Epithelial cell of esophagus (primary cell): ENCODE measurements around the gene SLC12A9.

Experiments
- DNase-seq: peaks from one replicate; pipeline ENCODE4 v3.0.0; 2010; ENCODE audit warnings: low read depth
- H3K4me3 ChIP-seq: 2 replicates; pipeline ENCODE4 v1.5.1; 2011; ENCODE audit warnings: mild to moderate bottlenecking, low read length, control low read depth
- TF ChIP-seq, protein P1 (sequence below): IDR thresholded peaks from 2 replicates; pipeline ENCODE4 v1.5.1; 2011; ENCODE audit warnings: low read depth, mild to moderate bottlenecking, low read length, control low read depth, inconsistent platforms; ENCODE audit not compliant: insufficient read depth; ENCODE audit errors: missing control alignments

SLC12A9 gene

DNA sequence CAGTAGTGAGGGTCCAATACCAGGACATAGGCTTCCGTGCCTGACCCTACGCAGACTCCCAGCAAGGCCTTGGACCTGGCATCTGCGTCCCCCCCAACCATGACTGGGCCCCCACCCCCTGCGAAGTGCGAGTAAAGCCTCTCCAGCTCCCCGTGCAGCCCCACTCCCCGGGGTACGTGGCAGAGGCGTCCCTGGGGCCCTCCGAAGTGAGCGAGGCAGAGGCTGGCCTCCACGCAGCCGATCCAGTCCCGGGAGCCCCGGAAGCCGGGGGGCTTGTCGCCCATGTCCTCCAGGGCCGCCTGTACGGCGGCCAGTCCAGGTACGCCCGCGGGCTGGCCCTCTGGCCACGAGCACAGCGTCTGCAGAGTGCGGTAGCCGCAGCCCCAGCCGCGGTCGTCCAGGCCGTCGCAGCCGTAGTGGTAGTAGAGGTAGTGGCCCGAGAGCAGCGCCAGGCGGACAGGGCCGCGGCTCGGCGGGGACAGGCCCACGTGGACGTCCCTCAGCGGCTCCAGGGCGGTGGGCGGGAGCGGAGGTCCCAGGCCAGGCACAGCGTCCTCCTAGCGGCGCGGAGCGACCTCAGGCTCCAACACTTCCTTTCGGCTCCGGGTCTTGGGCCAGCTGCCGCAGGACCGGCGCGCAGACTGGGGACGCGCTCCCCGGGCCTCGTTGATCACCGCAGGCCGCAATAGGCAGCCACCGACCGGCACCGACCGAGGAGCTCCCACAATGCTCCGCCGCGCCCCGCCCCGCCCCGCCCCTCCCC, 36.7 kb downstream of the SLC12A9 start, which contains the start of gene UFSP1:
Gene UFSP1 (minus strand): TSS at position 728 of the 763 bp plus-strand sequence. CDS start 444 bp downstream, at position 284.
- DNase-seq = no peak
- TF ChIP-seq, protein P1, sequence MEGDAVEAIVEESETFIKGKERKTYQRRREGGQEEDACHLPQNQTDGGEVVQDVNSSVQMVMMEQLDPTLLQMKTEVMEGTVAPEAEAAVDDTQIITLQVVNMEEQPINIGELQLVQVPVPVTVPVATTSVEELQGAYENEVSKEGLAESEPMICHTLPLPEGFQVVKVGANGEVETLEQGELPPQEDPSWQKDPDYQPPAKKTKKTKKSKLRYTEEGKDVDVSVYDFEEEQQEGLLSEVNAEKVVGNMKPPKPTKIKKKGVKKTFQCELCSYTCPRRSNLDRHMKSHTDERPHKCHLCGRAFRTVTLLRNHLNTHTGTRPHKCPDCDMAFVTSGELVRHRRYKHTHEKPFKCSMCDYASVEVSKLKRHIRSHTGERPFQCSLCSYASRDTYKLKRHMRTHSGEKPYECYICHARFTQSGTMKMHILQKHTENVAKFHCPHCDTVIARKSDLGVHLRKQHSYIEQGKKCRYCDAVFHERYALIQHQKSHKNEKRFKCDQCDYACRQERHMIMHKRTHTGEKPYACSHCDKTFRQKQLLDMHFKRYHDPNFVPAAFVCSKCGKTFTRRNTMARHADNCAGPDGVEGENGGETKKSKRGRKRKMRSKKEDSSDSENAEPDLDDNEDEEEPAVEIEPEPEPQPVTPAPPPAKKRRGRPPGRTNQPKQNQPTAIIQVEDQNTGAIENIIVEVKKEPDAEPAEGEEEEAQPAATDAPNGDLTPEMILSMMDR = no peak
- peak within 1 kb of the TSS; percentile 62 for H3K4me3 ChIP-seq

DNA sequence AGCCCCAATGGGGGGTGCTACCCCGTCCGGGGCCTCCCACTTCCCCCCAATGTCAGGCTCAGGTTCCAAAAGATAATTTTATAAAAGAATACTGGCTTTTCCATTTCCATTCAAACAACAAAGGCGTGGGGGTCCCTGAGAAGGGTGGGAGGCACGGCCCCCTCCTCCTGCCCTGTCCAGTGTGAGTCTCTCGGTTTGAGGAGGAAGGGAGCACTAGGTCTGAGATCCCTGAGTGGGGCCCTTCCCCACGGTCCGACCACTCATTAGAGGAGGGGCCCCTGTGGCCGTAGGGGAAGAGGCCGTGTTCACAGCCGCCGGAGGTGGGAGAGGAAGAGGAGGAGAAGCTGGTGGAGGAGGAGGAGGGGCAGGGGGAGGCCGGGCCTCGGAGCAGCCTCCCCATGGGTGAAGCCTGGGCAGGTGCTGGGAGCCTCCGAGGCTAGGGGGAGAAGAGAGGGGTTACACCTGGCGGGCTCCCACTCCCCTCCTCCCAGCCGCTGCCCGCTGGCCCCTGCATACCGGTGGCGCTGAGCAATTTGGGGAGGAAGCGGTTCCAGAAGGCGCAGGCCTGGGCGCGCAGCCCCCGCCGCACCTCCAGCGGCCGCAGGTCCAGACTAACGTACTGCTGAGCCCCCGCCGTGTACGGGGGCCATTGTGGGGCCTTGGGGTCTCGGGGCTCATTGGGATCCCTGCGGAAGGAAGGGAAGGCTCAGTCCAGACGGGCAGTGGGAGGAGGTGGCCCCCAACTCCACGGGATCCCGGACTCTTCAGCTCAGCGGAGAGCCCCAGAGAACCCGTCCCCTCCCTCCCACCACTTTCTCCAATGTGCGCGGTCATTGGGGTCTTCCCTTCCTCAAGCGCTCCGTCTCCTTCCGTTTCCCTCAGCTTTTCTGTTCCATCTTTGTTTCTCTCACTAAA, 38.4 kb downstream of the SLC12A9 start:
- DNase-seq = peak; percentile 23
- peak overlapping the region; percentile 57 for H3K4me3 ChIP-seq
- TF ChIP-seq, protein P1 = no peak

DNA sequence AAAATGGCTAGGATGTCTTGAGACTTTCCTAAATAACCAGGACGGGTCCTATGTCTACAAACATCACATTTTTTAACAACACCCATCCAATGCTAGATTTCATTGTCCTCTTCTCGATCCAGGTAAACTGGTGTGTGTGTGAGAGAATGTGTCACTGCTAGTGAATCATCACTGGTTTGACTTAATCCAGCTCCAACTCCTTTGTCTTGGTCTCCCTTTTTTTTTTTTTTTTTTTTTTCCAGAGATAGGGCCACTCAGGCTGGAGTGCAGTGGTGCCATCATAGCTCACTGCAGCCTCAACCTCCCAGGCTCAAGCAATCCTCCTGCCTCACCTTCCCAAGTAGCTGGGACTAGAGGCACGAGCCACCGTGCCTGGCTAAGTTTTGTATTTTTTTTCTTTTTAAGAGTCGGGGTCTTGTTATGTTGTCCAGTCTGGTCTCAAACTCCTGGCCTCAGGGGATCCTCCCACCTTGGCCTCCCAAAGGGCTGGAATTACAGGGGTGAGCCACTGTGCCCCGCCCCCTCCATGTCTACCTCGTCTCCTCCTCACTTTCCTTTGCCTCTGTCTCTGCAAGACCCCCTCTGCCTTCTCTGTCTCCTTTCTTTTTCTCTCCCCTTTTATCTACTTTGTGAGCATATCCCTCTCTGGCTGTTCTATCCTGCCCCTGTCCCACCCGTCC, 39.2 kb downstream of the SLC12A9 start:
- peak; percentile 89 for DNase-seq
- TF ChIP-seq, protein P1 = no peak
- H3K4me3 ChIP-seq = peak overlapping the region; percentile 57

DNA sequence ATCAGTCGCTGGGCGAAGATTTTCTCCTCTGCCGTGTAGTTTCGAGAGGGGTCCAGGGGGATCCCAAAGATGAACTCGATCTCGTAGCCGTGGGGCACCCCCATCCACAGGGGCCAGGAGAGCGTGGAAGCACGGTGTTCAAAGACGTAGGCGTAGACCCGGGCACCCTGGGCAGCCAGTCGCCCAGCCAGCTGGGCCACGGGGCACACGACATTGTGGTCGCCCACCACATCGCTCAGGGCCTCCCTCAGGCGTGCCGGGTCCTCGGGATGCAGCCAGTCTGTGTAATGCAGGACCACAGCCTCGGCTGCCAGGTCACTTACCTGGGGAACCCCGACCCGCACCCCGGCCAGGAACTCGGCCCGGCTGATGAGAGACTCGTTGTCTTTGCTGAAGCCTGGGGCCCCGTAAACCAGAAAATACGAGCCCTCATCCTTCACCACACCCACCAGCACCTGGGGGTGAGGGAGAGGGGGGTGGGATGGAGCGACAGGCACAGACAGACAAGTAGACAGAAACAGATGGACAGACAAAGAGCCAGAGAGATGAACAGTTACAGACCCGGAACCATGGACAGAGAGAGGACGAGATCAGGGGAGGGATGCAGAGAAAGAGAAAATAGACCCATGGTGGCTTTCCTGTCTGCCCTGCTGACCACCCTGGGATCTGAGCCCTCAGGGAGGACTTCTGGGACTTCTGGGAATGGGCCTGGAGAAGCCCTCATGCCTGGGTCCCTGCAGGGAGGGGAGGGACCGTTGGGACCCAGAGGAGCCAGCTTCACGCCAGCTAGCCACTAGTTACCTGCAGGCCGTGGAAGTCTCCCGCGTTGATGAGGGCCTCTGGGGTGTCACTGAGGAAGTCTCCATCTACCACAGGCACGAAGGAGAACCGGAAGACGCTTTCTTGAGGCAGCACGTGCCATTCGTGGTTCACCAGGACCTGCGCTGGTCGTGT, 40.1 kb downstream of the SLC12A9 start:
- TF ChIP-seq, protein P1 = no peak
- no peak overlapping the region for H3K4me3 ChIP-seq
- no peak for DNase-seq

DNA sequence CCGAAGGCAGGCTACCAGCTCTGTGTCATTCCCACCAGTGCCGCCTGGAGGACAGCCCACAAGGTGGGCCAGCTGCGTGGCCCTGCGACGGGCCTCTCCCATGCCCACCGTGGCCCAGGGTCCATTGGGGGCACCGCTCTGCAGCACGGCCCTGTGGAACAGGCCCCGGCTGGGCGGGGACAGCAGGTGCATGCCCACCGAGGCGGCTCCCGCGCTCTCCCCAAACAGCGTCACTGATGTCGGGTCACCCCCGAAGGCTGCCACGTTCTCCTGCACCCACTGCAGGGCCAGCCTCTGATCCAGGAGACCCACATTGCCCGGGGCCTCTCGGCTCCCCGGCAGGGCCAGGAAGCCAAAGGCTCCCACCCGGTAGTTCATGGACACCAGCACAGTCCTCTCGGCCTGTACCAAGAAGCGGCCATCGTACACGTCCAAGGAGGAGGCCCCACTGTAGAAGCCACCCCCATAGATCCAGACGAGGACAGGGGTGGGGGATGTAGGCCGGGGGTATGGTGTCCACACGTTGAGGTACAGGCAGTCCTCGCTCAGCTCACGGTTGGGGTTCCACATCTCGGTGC, 40.9 kb downstream of the SLC12A9 start:
- TF ChIP-seq, protein P1 = no peak
- H3K4me3 ChIP-seq = no peak overlapping the region
- DNase-seq = no peak
